ENCODE data around the gene SND1.

The SND1 gene

GRCh38 chr7:127877951-127878350 lies 226.0 kb downstream of the SND1 start:
- no peak for DNase-seq

GRCh38 chr7:127878791-127879190 lies 226.8 kb downstream of the SND1 start:
- no peak for DNase-seq

DNA sequence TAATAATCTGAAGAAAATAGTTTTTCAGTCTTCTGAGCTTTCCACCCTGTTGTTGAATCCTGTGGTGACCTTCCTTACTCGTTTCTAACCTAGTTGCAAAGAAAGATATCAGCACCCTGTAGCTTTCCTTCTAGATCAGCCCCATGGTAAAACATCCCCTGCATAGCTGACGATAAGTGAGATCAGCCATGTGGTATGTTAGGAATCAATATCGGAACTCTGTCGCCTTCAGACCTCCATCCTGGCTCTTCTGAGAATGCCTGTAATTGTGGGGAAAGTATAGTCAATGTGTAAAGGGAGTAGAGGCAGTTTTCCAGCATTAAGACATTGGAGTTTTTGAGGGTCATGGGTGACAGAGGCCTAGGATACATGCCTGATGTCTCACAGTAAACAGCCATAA lies 227.4 kb downstream of the SND1 start:
- DNase-seq = no peak

- DNase-seq = no peak
Measured at GRCh38 chr7:127879942-127880341, 227.9 kb downstream of the SND1 start.

GRCh38 chr7:127880454-127880853 lies 228.5 kb downstream of the SND1 start:
- no peak for DNase-seq

- no peak for DNase-seq
Measured at GRCh38 chr7:127881564-127881963, 229.6 kb downstream of the SND1 start.

DNA sequence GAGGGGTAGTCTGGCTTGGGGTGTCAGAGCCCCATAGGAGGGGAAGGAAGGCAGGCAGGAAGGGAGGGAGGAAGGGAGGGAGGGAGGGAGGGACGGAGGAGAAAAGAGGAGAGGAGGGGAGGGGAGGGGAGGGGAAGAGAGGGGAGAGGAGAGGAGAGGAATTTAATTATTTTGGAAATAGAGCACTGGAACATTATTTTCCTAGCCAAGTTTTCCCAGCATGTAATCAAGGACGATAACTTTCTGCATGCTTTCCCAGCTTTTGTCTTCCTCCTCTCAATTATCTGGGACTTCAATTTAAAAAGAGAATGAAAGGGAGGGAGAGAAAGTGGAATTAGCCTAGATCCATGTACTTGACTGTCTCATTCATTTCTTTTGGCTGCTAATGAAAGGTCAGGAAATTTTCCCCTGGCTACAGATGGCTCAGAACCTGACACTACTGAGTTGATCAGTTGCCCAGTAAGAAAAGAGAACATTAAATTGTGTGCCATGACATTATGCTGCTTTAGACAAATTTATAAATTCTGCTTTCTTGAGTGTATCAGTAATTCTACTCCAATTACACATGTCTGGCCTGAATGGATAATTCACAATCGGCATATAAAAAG lies 230.4 kb downstream of the SND1 start:
- no peak for DNase-seq

DNA sequence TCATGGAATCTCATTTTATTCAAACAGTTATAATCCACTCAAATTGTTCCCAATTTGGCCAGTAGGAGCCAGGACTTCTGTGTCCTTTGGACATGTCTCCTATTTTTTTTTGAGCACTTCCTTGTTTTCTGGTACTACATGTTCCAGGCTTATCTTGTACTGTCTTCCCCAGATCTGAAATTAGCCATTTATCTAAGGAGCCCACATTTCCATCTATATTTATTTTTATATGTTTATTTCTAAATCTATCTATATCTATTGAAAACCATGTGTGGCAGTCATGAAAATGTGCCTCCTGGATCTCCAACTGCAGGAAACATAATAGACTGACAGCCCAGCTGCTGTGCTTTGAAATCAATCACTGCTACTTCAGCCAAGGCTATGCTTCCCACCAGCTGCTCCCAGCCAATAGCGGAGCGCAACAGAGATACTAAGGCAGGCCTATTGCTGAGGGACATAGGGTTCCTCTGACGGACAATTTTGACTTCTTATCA lies 232.1 kb downstream of the SND1 start:
- no peak for DNase-seq

- DNase-seq = no peak
Measured at GRCh38 chr7:127885222-127885772, 233.3 kb downstream of the SND1 start.

DNA sequence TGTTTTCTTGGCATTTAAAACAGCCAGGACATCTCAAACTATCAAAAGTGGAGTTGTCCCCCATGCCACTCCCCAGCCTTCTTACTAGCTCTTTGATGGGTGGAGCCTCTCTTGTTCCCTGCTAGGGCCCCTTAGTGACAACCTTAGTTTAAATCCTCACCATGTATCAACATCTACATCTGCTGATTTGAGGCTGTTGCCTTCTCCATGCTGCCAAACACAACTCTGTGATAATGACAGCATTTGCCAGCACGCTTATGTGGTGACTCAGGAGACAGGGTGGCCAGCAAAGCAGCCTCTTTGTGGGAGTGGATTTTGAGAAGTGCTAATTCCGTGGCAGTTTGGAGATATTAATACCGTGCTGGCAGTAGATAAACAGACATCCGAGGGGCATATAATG lies 233.8 kb downstream of the SND1 start:
- no peak for DNase-seq

DNA sequence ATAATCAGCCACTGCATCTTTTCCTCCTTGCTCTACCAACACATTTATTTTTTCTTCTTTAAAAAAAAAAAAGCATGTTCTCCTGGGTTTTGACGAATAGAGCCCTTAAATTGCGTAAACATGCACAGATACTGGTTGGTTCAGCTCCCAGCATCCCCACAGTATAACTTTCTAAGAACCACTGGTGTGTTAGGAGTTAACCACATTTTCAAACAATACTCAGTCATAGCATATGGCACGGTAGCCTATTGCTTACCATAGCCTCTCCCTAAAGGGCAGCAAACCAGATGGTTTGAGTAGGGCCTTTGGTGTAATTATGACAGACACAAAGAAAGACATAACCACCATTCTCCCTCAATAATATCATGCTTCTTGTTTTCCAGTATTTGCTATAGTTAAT lies 234.3 kb downstream of the SND1 start:
- DNase-seq = no peak

DNA sequence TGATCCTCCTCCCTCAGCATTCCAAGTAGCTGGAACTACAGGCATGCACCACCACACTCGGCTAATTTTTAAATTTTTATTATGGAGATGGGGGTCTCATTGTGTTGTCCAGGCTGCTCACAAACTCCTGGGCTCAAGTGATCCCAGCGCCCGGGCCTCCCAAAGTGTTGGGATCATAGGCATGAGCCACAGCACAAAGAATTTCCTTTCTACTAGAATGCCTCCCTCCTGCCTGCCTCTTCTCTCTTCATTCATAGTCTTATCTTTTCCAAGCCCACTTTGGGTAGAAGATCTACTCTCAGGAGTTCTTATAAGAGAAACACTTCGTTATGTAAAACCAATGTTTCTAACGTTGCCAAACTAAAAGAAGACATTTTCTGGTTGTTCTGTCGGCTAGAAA lies 235.1 kb downstream of the SND1 start:
- DNase-seq = no peak

DNA sequence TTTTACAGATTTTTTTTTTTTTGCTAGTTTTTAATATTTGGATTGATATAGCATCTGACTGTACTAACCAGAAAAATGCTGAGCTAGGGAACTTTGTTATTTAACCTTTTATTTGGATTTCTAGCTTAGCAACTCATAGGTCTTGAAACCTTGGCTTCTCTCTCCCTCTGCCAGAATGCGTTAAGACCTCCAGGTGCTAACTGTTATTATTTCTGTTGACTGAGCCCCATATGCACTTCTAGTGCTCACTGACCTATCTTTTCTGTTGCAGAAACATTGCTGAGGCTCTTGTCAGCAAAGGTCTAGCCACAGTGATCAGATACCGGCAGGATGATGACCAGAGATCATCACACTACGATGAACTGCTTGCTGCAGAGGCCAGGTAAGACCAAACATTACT lies 235.6 kb downstream of the SND1 start:
- no peak for DNase-seq

DNA sequence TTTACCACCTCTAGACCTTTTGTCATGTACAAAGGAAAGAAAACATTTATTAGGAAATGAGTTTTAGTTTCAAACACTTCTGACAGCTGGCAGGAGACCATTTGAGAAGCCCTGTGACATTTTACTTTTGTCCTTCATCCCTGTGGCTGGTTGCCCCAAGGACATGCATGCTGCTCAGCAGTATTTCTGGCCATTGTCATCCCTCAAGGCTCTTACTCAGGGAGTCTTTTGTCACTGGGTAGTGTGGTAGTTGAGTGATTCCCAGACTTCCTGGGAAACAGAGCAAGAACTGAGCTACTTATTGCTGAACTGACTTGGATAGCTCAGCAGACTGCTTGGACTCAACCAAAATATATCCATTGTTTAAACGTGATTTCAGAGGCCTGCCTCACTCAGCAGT lies 236.4 kb downstream of the SND1 start:
- DNase-seq = no peak

GRCh38 chr7:127888825-127889224 lies 236.8 kb downstream of the SND1 start:
- DNase-seq = no peak

DNA sequence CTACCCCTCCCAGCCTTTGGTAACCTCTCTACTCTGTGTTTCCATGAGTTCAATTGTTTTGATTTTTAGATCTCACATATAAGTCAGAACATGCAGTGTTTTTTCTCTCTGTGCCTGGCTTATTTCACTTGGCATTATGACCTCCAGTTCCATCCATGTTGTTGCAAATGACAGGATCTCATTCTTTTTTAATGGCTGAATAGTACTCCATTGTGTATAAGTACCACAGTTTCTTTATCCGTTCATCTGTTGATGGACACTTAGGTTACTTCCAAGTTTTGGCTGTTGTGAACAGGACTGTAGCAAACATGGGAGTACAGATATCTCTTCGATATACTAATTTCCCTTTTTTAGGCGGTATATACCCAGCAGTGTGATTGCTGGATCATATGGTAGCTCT lies 237.7 kb downstream of the SND1 start:
- no peak for DNase-seq

- DNase-seq = no peak
Measured at GRCh38 chr7:127890726-127891125, 238.7 kb downstream of the SND1 start.

GRCh38 chr7:127891144-127891543 lies 239.2 kb downstream of the SND1 start:
- no peak for DNase-seq

DNA sequence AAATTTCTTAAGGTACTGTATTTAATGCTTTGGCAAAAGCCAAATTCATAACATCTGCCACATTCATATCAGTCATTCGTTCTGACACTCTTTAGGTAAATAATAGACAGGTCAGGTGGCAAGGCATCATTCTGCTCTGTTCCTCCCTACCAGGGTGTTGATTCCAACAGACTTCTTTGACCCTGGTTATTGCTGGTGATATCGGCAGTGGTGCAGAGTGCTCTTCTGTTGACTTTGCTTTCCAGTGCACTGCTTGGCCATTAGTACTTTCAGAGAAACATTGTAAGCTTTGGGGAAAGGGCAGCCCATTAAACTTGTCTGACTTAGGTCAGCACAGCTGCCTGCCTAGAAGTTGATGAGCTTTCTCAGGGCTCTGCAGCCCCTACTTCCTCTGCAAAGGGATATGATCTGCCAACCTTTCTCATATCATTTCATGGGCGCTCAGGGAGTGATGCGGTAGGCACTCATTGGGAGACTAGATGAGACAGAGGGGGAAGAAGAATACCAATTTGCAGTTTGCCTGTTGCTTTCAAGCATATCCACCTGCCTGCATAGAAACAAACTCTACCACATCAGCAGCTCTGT lies 240.0 kb downstream of the SND1 start:
- no peak for DNase-seq

DNA sequence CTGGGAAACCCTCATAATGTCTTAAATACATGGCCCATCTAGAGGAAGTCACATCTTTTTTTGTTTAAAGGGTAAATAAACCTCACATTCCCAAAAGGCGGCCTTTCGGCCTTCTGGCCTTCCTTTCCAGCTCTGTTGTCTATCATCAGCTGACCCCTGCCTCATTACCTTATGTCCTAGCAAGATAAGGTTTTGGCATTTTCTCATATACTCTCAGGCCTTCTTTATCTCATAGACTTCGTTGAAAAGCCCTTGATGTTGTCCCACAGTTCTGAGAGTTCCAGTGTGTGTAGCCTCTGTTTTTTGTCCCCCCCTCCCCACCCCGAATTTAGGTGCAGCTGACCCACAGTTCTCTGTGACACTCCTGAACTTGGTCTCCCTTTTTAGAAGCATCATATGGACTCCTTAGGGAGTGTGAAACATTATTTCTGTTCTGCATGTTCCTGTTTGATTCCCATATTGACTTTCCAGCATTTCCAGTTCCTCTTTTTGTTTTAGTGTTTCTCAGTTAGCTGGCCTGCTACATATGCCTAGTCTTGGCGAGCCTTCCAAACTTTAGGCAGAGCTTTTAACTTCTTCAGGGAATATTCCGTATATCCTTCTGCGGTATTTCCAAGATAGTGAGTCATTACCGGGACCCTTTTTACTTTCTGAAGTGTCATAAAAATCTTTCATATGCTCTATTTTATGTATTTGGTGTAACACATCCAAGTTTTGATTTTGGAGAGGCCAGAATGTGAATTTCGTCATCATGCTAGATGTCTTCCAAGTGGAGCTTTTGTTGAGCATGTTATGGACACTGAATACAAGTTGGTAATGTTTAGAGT lies 240.7 kb downstream of the SND1 start:
- no peak for DNase-seq

- no peak for DNase-seq
Measured at GRCh38 chr7:127893547-127893946, 241.6 kb downstream of the SND1 start.

DNA sequence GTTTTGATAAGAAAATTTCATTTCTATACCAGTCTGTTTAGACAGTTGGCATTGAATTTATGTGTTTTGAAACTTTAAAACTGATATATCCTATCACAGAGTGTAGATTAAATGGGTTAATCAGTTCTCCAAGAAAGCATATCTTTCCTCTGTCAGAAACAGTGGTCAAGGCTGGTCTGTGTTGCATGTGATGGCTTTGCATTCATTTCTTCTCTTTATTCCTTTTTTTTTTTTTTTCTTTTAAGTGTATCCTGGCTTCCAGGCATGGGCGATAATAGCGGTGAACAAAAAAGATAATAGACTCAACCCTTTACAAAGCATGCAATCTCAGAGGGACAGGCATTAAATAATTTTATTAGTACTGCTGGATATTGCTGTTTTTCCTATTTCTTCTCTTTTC lies 242.6 kb downstream of the SND1 start:
- DNase-seq = no peak

GRCh38 chr7:127895360-127895759 lies 243.4 kb downstream of the SND1 start:
- no peak for DNase-seq

GRCh38 chr7:127895814-127896280 lies 243.9 kb downstream of the SND1 start:
- DNase-seq = no peak
